HG02970 (cell line): ENCODE data around the gene ARHGAP29.

Experiments used
- ATAC-seq: cut with Tn5 transposase; IDR thresholded peaks from one replicate; pipeline ENCODE4 v1.9.1; 2021; ENCODE audit warnings: mild to moderate bottlenecking, moderate library complexity, moderate number of reproducible peaks; ENCODE audit not compliant: unreplicated experiment, low FRiP score

ARHGAP29 gene

DNA sequence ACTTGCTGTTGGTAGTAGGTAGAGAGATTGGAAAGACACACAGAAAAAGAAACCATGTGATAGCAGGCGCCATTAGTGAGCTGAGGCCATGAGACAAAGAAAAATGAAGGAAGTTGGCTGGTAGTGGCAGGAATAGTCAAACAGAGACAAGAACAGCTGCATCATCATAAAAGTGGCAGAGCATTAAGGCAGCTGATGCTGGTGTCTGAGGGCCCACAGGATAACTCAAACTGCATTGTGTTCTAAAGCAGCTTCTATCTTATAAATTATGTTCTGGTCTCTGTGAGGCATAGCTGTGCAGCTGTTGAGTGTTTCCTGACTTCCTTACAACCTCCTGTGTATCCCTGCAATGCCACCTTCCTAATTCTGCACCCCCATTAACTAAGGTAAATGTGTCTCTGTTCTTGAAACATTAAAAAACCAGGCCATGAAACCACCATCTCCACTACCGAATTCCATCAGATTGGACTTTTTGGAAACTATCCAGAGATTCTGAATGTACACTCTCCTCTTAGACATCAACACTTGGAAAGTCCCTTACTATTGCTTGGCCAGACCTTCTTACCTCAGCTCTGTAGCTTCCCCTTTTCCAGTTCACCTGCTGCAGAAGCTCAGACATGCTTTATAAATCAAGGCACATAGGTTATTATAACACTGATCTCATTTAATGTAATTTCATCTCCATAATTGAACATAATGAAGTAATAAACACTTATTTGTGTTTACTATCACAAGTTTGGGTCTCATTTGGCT, 23.4 kb upstream of the ARHGAP29 start:
- no peak for ATAC-seq

DNA sequence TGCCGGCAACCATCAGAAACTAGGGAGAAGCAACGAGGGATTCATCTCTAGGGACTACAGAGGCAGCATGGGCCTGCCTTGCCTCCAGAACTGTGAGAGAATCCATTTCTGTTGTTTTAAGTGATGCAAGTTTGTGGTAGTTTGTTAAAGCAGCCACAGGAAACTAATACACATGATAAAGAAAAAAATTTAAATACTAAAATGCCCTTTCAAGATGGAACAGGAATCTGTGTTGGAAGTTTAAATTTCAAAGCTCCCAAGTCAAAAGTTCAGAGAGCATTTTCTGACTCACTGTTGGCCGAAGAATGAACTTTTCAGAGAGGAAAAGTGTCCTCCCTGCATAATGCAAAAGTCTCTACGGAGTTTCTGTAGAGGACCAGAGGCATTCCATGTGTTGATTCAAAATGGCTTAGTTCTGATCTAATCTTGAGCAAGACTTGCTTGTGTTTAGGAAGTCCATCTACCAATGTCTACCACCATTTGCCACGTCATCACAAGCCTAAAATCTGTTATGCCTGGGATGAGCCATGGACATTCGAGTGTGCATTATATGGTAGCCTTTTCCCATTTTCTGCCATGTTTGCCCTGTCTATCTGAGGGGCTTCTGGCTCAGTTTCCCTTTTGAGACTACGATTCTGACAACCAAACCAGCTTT, 22.4 kb upstream of the ARHGAP29 start:
- no peak for ATAC-seq

DNA sequence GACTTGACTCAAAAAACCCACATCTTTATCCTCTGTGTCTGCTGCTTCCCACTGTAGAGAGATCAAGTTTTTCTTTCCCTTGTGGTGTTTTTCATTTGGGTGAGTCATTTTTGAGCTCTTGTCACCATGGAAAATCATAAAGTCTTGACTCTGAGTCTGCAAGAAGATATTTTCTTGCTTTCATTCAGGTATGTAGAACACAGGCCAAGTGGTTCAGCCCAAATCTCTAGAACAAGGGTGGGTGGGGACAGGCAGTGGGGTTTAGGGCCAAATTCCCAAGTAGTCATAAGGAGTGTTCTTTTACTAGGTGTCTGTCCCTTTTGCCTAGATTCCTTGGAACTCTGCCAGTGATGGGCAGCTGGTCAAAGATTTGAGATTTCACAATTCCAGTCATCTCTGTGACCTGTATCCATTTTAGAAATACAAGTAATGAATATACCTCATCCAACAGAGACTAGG, 21.5 kb upstream of the ARHGAP29 start:
- no peak for ATAC-seq

DNA sequence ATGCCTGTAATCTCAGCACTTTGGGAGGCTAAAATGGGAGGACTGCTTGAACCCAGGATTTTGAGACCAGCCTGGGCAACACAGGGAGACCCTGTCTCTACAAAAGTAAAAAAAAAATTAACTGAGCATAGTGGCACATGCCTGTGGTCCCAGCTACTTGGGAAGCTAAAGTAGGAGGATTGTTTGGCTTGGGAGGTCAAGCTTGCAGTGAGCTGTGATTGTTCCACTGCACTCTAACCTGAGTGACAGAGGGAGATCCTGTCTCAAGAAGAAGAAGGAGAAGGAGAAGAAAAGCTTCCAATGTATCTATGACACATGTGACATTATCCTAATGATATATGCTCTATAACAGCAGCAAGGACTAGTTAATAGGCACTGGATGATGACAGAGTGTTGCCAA, 20.1 kb upstream of the ARHGAP29 start:
- ATAC-seq = no peak

DNA sequence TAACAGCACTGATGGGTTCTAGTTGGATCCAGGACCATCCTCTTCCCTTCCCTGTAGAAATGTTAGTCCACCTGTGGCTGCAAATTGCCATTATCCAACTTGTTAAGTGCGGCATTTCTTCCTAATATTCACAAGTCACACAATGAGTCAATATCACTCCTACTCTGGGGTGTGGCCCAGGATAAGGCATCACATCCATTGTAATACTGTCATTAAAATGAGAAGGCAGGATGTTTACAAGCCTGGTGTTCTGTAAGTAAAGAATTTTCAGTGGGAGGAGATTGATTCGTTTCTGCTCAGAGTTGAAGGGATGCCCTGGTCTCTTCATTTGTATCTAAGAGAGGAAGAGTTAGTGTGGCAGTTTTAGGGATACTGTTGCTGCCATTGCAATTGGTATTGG, 18.1 kb upstream of the ARHGAP29 start:
- ATAC-seq = no peak

DNA sequence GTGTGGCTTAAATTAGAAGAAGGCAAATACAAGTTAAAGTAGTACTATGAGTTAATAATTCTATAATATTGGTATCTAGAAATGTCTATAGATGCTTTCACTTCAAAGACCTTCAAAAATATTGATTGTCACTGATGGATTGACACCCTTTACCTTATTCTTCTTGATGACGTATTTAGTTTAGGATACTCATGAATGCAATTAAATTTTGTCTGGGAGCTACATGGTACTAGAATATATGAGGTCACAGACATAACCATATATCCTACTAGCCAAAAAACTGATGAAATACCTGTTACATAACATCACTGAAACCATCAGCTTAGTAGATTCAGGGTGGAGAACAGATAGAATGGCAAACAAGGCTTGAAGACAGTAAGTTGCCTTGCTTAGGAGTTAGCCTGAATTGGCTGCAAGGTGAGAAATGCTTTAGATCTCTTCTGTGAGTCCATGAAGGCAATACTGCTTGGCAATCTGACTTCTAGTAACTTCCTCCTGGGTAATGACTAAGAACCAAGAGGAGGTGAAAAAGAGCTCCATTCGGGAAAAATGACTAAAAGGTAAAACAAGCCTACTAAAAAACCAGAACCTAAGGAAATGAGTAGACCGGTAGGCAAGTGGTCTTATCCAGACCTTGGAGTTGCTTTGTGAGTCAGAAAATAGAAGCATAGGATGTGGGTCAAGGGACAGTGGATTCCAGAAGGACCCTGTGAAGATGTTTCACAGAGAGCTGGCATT, 16.9 kb upstream of the ARHGAP29 start:
- no peak for ATAC-seq

DNA sequence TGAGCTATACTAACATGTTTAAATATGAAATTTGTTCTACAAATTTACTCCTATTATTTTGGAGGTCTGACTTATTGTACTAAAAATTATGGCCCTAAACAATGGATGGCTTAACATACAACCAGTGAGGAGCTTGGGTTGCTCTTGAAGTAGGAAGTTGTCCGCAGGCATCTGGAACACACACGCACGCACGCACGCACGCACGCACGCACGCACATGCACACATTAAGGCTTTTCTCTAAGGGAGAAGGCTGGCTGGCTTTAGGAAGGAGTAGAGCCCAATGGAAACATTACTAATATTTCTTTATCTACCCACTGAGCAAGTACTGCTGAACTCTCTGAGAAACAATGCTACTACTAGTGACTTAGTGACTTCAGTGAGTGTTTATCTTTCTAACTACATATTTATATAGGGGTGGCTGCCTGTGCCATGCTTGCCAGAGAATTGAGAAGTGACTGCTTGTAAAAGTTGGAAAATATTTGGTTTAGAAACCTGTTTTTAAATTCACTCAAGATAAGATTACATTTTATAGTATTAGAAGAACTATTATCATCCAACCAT, 16.2 kb upstream of the ARHGAP29 start:
- no peak for ATAC-seq

DNA sequence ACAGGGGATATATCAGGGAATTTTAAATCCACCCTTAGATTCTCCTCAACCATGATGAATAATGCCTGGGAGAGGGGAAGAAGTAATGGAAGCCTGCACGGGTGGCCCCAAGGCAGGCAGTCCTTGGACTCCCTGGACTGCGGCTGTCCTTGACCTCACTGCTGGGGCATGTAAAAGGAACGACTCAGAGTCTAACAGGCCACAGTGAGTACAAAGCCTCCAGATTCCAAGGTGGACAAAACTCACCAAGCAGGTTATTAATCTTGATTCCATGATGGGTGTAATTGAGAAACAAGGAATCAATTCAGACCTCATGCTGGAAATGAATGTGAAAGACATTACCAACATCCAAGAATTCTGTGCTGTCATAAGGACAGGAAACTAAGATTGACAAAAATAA, 13.0 kb upstream of the ARHGAP29 start:
- ATAC-seq = no peak

DNA sequence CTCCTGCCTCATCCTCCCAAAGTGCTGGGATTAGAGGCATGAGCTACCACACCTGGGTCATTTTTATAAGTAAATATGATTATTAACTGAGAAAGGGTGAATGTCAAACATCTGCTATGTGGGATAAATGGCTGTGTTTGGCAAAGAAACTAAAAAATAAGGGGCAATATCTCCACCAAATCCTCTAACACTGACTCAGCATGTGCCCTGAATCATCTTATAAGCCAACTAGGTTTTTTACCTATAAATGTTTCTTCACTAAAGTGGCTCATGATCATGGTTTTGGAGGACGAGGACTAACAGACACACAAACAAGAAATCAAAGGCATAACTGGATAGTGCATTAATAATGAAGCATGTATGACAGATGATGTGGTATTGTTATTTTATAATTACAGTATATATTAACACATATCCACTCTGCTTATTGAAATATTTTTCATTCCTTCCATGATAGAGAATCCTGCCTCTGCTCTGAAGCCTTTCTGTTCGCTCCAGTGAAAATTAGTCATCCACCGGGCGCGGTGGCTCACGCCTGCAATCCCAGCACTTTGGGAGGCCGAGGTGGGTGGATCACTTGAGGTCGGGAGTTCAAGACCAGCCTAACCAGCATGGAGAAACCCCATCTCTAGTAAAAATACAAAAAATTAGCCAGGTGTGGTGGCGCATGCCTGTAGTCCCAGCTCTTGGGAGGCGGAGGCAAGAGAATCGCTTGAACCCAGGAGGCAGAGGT, 11.7 kb upstream of the ARHGAP29 start:
- ATAC-seq = no peak

DNA sequence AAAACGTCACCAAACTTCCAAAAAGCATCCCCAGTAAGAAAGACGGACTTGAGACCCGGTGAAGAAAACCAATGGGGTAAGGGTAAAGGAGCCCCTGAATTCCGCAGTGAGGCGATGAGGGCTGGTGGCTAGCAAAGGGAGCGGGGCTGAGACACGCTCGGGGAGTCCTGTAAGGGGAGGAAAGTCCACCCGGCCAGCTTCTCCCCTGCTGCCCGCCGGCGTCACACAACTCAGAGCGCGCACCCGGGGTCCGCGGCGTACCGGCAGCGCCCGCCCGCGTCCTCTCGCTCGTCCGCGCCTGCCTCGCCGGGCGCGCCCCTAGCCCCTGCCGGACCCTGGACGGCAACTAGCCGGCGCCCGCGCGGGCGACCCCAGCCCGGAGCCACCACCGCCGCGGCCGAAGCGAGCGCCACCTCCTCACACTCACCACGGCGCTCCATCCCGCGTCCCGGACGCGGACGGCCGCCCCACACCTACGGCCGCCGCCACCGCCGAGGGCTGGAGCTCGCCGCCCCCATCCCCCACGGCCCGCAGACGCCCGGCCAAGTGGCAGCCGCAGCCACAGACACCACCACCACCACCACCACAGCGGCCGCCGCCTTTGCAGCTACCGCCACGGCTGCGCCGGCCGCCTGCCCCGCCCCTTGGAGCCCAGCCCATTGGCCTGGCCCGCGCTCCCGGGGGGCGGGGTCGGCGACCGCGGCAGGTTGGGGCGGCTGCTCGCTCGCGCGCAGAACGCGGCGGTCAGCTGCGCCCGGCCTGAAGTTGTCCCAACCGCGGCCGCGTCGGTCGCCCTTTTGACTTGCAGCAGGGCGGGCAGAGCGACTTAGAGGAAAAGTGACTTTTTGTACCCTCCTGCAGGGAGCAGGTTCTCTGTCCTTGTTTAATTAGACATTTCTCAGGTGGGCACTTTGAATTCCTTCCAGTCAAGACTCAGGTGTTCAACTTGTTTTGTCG, 10.0 kb upstream of the ARHGAP29 start:
- ATAC-seq = peak; percentile 77

DNA sequence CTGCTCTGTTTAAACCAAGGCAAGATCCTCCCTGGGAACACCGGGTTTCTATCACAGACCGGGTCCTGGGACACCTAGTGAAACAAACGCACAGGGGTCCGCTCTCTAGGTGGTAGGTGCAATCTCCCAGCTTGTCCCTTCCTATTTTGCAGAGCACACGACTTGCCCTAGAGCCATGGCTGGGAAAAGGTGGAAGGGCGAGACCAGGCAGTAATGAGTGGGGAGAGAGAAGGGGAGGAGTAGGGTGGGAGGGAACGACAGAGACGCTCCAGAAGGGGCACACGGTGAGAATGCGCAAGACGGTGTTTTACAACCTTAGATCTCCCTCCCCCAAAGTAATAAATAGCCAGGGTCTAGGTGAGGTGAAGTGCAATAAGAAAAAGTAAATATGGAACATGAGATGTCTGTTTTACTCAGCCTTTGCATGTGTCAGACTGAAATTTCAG, 9.3 kb upstream of the ARHGAP29 start:
- no peak for ATAC-seq

DNA sequence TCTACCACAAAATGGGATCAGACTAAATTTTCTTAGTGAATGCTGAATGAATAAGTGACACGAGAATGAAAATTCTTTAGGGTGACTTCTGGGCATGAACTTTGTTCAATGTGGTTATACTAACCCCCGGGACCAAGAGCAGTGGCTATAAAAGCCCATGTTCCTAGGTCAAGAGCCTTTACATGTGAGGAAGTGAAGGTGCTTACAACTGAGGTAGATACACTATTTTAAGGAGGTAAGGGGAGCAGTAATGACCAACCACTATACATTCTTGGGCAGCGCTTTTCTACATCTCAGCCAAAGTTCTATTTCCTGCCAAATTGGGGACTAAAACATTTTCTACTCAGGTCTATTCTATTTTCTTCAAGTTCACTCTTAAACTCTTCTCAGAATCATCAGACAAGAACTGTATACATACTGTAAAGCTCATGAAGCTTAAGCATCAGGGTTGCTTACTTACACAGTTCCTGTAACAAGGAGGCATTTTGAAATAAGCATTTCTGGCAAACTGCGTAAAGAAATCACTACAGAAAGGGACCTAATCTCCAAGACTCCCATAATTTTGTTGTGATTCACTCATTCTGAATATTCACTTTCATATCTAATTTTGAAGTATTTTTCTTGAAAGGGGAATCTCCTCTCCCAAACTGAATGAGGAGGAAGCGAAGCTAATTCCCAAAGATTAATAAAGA, 8.5 kb upstream of the ARHGAP29 start:
- no peak for ATAC-seq

DNA sequence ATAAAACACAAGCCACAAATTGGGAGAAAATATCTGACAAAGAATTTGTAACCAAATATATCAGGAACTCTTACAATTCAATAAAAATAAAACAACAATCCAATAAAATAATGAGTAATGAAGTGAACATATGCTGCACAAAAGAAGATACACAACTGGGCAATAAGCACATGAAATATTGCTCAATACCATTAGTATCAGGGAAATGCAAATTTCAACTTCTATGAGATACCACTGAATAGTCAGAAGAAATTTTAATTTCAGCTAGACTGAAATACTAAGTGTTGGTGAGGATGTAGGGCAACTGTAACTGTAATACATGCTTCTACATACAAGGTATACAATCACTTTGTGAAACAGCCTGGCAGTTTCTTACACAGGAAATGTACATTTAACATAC, 7.4 kb upstream of the ARHGAP29 start:
- no peak for ATAC-seq

DNA sequence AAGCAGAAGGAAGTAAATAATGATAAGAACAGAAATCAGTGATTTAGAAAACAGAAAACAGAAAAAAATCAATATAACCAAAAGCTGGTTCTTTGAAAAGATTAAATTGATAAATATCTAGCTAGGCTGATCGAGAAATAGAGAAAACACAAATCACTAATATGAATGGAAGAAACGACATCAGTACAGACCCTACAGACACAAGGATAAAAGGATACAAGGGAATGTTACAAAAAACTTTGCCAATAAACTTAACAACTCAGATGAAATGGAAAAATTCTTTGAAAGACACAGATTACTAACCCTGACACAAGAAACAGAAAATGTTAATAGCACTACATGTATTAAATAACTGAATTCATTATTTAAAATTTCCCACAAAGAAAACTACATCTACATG, 6.3 kb upstream of the ARHGAP29 start:
- ATAC-seq = no peak

DNA sequence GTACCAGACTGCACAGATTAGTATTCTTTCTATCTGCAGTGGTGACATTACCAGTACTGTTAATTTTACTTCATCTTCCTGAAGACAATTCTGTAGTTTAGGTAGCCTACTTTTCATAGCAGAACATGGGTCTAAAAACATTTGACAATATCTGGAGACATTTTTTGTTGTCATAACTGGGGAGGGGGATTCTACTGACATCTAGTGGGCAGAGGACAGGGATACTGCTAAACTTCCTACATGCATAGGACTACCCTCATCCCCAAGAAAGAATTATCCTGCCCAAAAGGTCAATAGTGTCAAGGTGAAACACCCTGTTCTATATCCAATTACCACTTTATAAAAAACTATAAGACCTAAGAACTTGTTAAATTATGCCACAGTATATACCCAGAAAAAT, 3.4 kb upstream of the ARHGAP29 start:
- no peak for ATAC-seq

DNA sequence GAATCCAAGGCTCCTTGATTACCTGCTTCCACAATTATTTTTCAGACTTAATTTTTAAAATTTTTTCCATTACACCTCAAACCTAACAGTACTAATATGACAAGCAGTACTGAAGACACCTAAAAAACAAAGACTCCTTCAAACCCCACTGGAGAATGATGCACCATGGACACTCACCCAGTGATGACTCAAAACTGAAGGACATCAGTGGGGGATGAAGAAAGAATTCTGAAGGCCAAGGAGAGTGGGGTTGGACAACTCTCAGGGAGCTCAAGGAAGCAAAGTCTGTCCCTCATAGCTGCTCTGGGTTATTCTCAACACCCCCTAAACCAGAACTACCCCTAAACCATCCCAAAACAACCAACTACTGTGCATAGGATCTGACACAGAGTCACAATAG, 2.4 kb upstream of the ARHGAP29 start:
- ATAC-seq = no peak

DNA sequence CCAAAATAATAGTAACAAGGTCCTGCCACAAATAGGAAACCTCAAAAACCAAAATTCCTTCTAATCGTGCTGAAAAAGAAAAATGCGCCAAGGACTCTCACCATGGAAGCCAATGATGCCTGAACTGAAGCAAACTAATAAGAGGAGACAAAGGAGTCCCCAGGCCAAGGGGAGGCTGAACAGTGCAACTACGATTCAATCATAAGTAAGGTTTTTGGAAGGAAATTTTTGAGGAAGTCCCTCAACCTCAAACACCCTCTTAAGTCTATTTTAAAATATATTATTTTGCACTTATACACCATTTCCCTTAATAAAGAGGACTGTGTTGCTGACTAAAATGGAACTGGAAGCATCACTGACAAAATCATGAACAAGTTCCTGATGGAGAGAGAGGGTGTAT, 1.7 kb upstream of the ARHGAP29 start:
- no peak for ATAC-seq

DNA sequence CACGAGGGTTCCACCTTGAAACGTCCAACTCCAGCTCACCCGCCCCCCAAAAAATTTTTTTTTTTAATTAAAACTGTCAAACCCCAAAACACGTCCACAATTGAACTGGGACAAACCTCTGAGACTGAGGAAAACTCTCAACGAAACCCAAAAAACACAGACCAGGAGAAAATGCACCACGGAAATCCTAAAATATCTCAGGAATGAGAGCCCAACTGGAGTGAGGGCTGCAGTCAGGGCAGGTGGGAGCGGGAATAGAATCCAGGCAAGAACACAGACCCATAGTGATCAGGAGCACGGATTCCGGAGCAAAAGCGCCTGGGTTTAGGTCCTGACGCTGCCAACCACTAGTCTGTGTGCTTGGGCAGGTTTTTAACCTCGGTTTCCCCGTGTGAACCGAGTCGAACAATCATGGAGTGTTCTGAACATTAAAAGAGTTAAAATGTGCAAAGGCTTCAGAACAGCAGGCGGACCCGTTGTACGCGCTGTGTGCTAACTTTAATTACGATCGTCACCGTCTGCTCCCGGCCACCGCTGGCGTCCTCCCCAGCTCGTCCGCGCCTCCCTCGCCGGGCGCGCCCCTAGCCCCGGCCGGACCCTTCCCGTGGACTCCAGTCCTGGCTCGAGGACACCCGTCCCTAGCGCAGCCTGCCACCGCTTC, 624 bp downstream of the ARHGAP29 start:
- ATAC-seq = no peak
